ENCODE measurements around the gene EP400.
"Not testable (repeated sequence)": the region's sequence is repeated elsewhere in the genome, so short reads cannot be mapped to it uniquely, and the experiment has no call there.

The EP400 gene

GRCh38 chr12:132024758-132025157, 75.0 kb downstream of the EP400 start:
- no peak for DNase-seq

GRCh38 chr12:132025526-132025925, 75.8 kb downstream of the EP400 start:
- no peak for DNase-seq

GRCh38 chr12:132026061-132026795, 76.5 kb downstream of the EP400 start:
- DNase-seq = no peak

GRCh38 chr12:132026796-132027500, 77.2 kb downstream of the EP400 start:
- no peak for DNase-seq

- DNase-seq = no peak
These were observed 77.9 kb downstream of the EP400 start for GRCh38 chr12:132027636-132028035.

- no peak for DNase-seq
These were observed 78.4 kb downstream of the EP400 start for GRCh38 chr12:132028111-132028510.

GRCh38 chr12:132029503-132030300, 80.0 kb downstream of the EP400 start:
- no peak for DNase-seq

- DNase-seq = no peak
These were observed 80.8 kb downstream of the EP400 start for GRCh38 chr12:132030367-132031038.

- no peak for DNase-seq
These were observed 83.9 kb downstream of the EP400 start for GRCh38 chr12:132033627-132034026.

- no peak for DNase-seq
These were observed 86.4 kb downstream of the EP400 start for GRCh38 chr12:132036063-132036683.

- DNase-seq = no peak
These were observed 91.3 kb downstream of the EP400 start for GRCh38 chr12:132040906-132041606.

- DNase-seq = no peak
These were observed 93.5 kb downstream of the EP400 start for GRCh38 chr12:132043216-132043615.

- no peak for DNase-seq
These were observed 94.2 kb downstream of the EP400 start for GRCh38 chr12:132043770-132044467.

GRCh38 chr12:132044661-132045412, 95.1 kb downstream of the EP400 start:
- no peak for DNase-seq

GRCh38 chr12:132045751-132046150, 96.0 kb downstream of the EP400 start:
- DNase-seq = no peak

- DNase-seq = no peak
These were observed 96.8 kb downstream of the EP400 start for GRCh38 chr12:132046561-132046960.

GRCh38 chr12:132047630-132048029, 97.9 kb downstream of the EP400 start:
- DNase-seq = not testable (repeated sequence)

- no peak for DNase-seq
These were observed 99.7 kb downstream of the EP400 start for GRCh38 chr12:132049442-132049841.

- no peak for DNase-seq
These were observed 100.1 kb downstream of the EP400 start for GRCh38 chr12:132049876-132050275.

GRCh38 chr12:132051718-132052117, 102.0 kb downstream of the EP400 start:
- DNase-seq = not testable (repeated sequence)

Data from activated naive CD4-positive, alpha-beta T cell (primary cell).